22Rv1 (cell line): ENCODE data around the gene PRDM10.

Experiments used
- ZFX ChIP-seq: fragments of 450-650 bp; IDR thresholded peaks from 2 replicates; pipeline ENCODE4 v1.6.1; 2017; ENCODE audit warnings: antibody characterized with exemption, borderline replicate concordance
- TF ChIP-seq, protein P1 (sequence below): fragments of 450-650 bp; IDR thresholded peaks from 2 replicates; pipeline ENCODE4 v1.5.1; 2017; ENCODE audit warnings: mild to moderate bottlenecking

GRCh38 chr11:129945373-129945772 lies 57.3 kb downstream of the PRDM10 start:
- TF ChIP-seq, protein P1, sequence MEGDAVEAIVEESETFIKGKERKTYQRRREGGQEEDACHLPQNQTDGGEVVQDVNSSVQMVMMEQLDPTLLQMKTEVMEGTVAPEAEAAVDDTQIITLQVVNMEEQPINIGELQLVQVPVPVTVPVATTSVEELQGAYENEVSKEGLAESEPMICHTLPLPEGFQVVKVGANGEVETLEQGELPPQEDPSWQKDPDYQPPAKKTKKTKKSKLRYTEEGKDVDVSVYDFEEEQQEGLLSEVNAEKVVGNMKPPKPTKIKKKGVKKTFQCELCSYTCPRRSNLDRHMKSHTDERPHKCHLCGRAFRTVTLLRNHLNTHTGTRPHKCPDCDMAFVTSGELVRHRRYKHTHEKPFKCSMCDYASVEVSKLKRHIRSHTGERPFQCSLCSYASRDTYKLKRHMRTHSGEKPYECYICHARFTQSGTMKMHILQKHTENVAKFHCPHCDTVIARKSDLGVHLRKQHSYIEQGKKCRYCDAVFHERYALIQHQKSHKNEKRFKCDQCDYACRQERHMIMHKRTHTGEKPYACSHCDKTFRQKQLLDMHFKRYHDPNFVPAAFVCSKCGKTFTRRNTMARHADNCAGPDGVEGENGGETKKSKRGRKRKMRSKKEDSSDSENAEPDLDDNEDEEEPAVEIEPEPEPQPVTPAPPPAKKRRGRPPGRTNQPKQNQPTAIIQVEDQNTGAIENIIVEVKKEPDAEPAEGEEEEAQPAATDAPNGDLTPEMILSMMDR = no peak
- TF ChIP-seq ZFX = no peak
